Measurements from ENCODE around the gene MEGF11. TPM values are rescaled to one million over a fixed set of nuclear protein-coding genes. Genes with fewer than 3 reads are reported as not detected.

Gene MEGF11
- polyA plus RNA-seq, 2 of the 4 experiments (the other 2 are of a cell fraction), result 0.25 to 0.31 TPM

DNA sequence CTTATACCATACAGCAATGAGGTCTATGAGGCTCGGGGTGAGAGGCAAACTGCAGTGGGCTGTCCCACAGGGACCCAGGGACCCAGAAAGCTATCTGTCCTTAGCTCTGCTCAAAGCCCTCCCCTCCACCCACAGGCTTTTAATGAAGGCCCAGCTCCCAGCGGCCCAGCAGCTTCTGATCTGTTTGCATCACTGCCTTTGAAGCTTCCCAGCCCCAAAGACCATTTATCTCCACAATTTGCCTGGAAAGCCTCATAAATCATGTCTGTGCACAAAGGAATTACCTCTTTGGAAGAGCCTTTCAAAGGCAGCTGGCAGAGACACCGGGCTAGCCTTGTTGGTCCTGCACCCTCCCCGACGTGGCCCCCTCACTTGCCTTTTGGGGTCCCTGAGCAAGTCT lies 260.3 kb downstream of the MEGF11 start:
- Histone ChIP-seq H3K4me2 (no peak overlapping the region), H3K4me3 (no peak overlapping the region), H3K27ac (no peak overlapping the region), H3K4me1 (no peaks in the 10 kb centered on the region), H3K9me3 (no peaks in the 10 kb centered on the region)
- WGBS (ENCODE audit: missing lambda C conversion rate), result 32% methylated on average over 5 of the region's 5 CpGs
- CTCF ChIA-PET, result interaction anchor here (1.0 to 7.3 kb wide), 2 partner anchors 13 to 19 kb away, joined by 5 to 41 read pairs; no protein-coding TSS in a partner anchor
- FAIRE-seq (no peak), ATAC-seq (no peak), DNase-seq (ENCODE audit: low read depth in 1 of 2, low spot score in 1 of 2) (no peak)
- TF ChIP-seq, protein P1, sequence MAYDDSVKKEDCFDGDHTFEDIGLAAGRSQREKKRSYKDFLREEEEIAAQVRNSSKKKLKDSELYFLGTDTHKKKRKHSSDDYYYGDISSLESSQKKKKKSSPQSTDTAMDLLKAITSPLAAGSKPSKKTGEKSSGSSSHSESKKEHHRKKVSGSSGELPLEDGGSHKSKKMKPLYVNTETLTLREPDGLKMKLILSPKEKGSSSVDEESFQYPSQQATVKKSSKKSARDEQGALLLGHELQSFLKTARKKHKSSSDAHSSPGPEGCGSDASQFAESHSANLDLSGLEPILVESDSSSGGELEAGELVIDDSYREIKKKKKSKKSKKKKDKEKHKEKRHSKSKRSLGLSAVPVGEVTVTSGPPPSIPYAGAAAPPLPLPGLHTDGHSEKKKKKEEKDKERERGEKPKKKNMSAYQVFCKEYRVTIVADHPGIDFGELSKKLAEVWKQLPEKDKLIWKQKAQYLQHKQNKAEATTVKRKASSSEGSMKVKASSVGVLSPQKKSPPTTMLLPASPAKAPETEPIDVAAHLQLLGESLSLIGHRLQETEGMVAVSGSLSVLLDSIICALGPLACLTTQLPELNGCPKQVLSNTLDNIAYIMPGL (CRISPR knock-in tag; IDR thresholded peaks at IDR 0.05; ENCODE audit: borderline replicate concordance), result no peak
- no peak for TF ChIP-seq EHF (CRISPR knock-in tag; IDR thresholded peaks at IDR 0.05)
- TF ChIP-seq EP300 (IDR thresholded peaks at IDR 0.05), result no peak
- no peak for TF ChIP-seq PBX3 (IDR thresholded peaks at IDR 0.05)
- TF ChIP-seq EHMT2 (IDR thresholded peaks at IDR 0.05; ENCODE audit: low read depth), result no peak
- no peak for TF ChIP-seq HDAC2 (IDR thresholded peaks at IDR 0.05)
- no peak for TF ChIP-seq RFX5 (IDR thresholded peaks at IDR 0.05)
- no peak for TF ChIP-seq JUNB (IDR thresholded peaks at IDR 0.05)
- POLR2A ChIA-PET, result no interaction called here

DNA sequence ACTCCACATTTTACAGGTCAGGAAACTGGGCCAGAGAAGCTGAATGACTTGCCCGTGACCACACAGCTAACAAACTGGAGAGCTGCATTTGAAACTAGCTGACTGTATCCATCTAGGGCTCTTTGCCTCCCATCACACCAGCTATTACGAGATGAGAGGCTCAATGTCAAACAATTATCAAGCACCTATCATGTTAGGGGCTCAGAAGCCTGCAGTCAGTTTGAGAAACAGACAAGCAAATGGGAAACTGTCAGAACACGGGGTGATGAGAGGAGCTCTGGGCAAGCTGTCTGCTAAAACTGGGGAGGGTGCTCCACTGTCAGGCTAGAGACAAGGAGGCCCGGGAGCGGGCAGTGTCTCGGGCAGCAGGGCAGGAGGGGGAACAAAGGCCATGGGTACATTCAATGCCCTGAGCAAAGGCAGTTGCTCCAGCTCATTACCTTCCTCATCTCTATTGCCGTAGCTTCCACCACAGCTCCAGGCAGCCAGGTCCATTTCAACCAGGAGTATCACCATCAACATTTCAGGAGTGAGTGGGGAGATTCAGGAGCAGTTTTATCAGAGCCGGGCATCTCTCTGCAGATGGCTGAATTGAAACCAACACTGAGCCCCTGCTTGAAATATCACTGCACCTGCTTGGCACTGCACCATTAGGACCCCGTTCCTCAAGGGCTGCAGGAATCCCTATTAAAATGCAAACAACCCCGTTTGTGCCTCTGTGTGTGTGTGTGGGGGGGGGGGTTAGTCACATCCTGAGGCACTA lies 261.6 kb downstream of the MEGF11 start:
- H3K4me3 ChIP-seq, result no peak overlapping the region
- no peak overlapping the region for H3K27ac ChIP-seq
- H3K9me3 ChIP-seq, result no peaks in the 10 kb centered on the region
- WGBS (ENCODE audit: missing lambda C conversion rate), result 47% methylated on average over 10 of the region's 10 CpGs
- POLR2A ChIA-PET, result no interaction called here
- TF ChIP-seq GATA3 (IDR thresholded peaks at IDR 0.05; ENCODE audit: borderline replicate concordance) (no peak), CHD4 (IDR thresholded peaks at IDR 0.05; ENCODE audit: borderline replicate concordance) (no peak), HOXB13 (CRISPR knock-in tag; IDR thresholded peaks at IDR 0.05; ENCODE audit: low read depth) (no peak), KDM5A (IDR thresholded peaks at IDR 0.05) (no peak), CBX8 (IDR thresholded peaks at IDR 0.05) (no peak), TP53 (CRISPR knock-in tag; IDR thresholded peaks at IDR 0.05) (no peak), CBX2 (IDR thresholded peaks at IDR 0.05; ENCODE audit: borderline replicate concordance, low read depth) (no peak), KDM1A (IDR thresholded peaks at IDR 0.05; ENCODE audit: low read depth) (no peak)
- TF ChIP-seq, protein P2, sequence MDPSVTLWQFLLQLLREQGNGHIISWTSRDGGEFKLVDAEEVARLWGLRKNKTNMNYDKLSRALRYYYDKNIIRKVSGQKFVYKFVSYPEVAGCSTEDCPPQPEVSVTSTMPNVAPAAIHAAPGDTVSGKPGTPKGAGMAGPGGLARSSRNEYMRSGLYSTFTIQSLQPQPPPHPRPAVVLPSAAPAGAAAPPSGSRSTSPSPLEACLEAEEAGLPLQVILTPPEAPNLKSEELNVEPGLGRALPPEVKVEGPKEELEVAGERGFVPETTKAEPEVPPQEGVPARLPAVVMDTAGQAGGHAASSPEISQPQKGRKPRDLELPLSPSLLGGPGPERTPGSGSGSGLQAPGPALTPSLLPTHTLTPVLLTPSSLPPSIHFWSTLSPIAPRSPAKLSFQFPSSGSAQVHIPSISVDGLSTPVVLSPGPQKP (IDR thresholded peaks at IDR 0.05; ENCODE audit: low read depth, low read length), result no peak
- TF ChIP-seq, protein P3, sequence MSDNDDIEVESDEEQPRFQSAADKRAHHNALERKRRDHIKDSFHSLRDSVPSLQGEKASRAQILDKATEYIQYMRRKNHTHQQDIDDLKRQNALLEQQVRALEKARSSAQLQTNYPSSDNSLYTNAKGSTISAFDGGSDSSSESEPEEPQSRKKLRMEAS (IDR thresholded peaks at IDR 0.05), result no peak
- no peaks in the 10 kb centered on the region for H3K4me1 ChIP-seq
- DNase-seq (ENCODE audit: low read depth in 1 of 2, low spot score in 1 of 2) (no peak), ATAC-seq (no peak; a peak in 1 of 6 replicates), FAIRE-seq (no peak)
- CTCF ChIA-PET, result interaction anchor here (1.0 to 7.3 kb wide), 5 partner anchors 9 to 198 kb away, joined by 3 to 41 read pairs (median 4); no protein-coding TSS in a partner anchor
- no peak overlapping the region for H3K4me2 ChIP-seq
